ENCODE results near the gene SPRTN.

DNA sequence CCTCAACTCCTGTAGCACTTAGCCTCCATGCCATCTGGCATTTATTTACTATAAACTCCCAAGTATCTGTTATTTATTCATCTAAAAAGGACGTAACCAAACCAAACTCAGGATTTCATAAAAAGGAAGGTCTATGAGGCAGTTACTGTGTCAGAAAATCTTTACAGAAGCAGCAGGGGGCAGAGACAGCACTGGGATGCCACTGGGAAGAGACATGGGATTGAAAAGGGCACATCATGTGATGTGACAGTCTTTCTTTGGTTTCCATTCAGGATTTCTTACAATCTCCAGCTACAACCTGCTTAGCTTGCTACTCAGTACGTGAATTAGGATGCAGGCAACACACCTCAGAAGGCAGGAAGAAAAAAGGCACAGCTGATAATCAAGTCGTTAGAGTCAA is 31.2 kb downstream of the SPRTN start:
- TF ChIP-seq TCF7L2 (IDR thresholded peaks at IDR 0.05; ENCODE audit: borderline replicate concordance, extremely low read depth, insufficient read depth, insufficient read length) (no peak), POLR2AphosphoS5 (IDR thresholded peaks at IDR 0.05; ENCODE audit: low read depth, low read length) (no peak)
